GM23338 (cell line): Measurements from ENCODE around the gene CACUL1. TPM values are rescaled to one million over a fixed set of nuclear protein-coding genes. Genes with fewer than 3 reads are reported as not detected.

Experiments
- ATAC-seq: fragments of 200-7000 bp; cut with Tn5 transposase; 3 replicates; pipeline ENCODE4 v1.9.1; 2020
- DNase-seq: peaks from one replicate; pipeline ENCODE4 v3.0.0-alpha.2; 2015; ENCODE audit warnings: low spot score
- H2AFZ ChIP-seq: fragments of 200-600 bp; sonication (generic); 2 replicates; pipeline ENCODE4 v1.8.0; 2016; ENCODE audit warnings: antibody characterized with exemption, mild to moderate bottlenecking, moderate library complexity
- H3F3A ChIP-seq: fragments of 200-600 bp; sonication (generic); replicated peaks from 2 replicates; pipeline ENCODE4 v1.8.0; 2017; ENCODE audit warnings: antibody characterized with exemption, mixed run types, low read depth
- H3K27ac ChIP-seq: fragments of 200-600 bp; sonication (generic); 2 replicates; pipeline ENCODE4 v1.6.1; 2016; ENCODE audit warnings: low read depth
- H3K27me3 ChIP-seq: fragments of 200-600 bp; sonication (generic); 2 replicates; pipeline ENCODE4 v1.8.0; 2016; ENCODE audit warnings: mild to moderate bottlenecking, mixed run types, moderate library complexity; ENCODE audit not compliant: insufficient read depth
- H3K36me3 ChIP-seq: fragments of 200-600 bp; sonication (generic); 2 replicates; pipeline ENCODE4 v1.8.0; 2016; ENCODE audit warnings: mild to moderate bottlenecking; ENCODE audit not compliant: insufficient read depth
- H3K4me1 ChIP-seq: fragments of 200-600 bp; sonication (generic); 2 replicates; pipeline ENCODE4 v1.8.0; 2016; ENCODE audit warnings: mild to moderate bottlenecking, moderate library complexity; ENCODE audit not compliant: insufficient read depth
- H3K4me2 ChIP-seq: fragments of 200-600 bp; sonication (generic); 2 replicates; pipeline ENCODE4 v1.7.1; 2017; ENCODE audit warnings: mixed run types
- H3K4me3 ChIP-seq: fragments of 200-600 bp; sonication (generic); 2 replicates; pipeline ENCODE4 v1.6.1; 2016; ENCODE audit warnings: mixed run types
- H3K79me2 ChIP-seq: fragments of 200-600 bp; sonication (generic); replicated peaks from 2 replicates; pipeline ENCODE4 v1.8.0; 2017; ENCODE audit warnings: mild to moderate bottlenecking; ENCODE audit not compliant: insufficient read depth
- H3K9me2 ChIP-seq: fragments of 200-600 bp; sonication (generic); 2 replicates; pipeline ENCODE4 v1.8.0; 2017; ENCODE audit not compliant: insufficient read depth
- H4K20me1 ChIP-seq: fragments of 200-600 bp; sonication (generic); replicated peaks from 2 replicates; pipeline ENCODE4 v1.8.0; 2017; ENCODE audit warnings: mild to moderate bottlenecking; ENCODE audit not compliant: insufficient read depth
- H3K27ac Mint-ChIP-seq: 2 replicates; pipeline ENCODE4 v1.8.0; 2020; ENCODE audit warnings: inconsistent platforms, mild to moderate bottlenecking, moderate library complexity, mixed read lengths
- H3K27me3 Mint-ChIP-seq: 3 replicates; pipeline ENCODE4 v1.8.0; 2022; ENCODE audit warnings: low read depth, mild to moderate bottlenecking, moderate library complexity, mixed read lengths, inconsistent platforms; ENCODE audit not compliant: insufficient read depth, poor library complexity
- H3K36me3 Mint-ChIP-seq: 3 replicates; pipeline ENCODE4 v1.8.0; 2021; ENCODE audit warnings: low read depth, mild to moderate bottlenecking, inconsistent platforms, moderate library complexity, mixed read lengths
- H3K4me1 Mint-ChIP-seq: 3 replicates; pipeline ENCODE4 v1.8.0; 2020; ENCODE audit warnings: mild to moderate bottlenecking, inconsistent platforms, mixed read lengths
- H3K4me3 Mint-ChIP-seq: 3 replicates; pipeline ENCODE4 v1.8.0; 2021; ENCODE audit warnings: moderate library complexity, mild to moderate bottlenecking, inconsistent platforms, mixed read lengths
- H3K9me3 Mint-ChIP-seq: 3 replicates; pipeline ENCODE4 v1.8.0; 2020; ENCODE audit warnings: moderate library complexity, mild to moderate bottlenecking, inconsistent platforms, mixed read lengths
- CREB1 ChIP-seq: fragments of 250-450 bp; sonication (Bioruptor Pico); IDR thresholded peaks from 2 replicates; pipeline ENCODE4 v1.5.0; 2020; ENCODE audit warnings: low read depth, mild to moderate bottlenecking, moderate library complexity
- EZH2 ChIP-seq: fragments of 200-600 bp; sonication (generic); IDR thresholded peaks from one replicate; pipeline ENCODE4 v1.8.0; 2017; ENCODE audit warnings: antibody characterized with exemption, mild to moderate bottlenecking, low read depth; ENCODE audit not compliant: unreplicated experiment
- EZH2phosphoT487 ChIP-seq: fragments of 200-600 bp; sonication (generic); IDR thresholded peaks from one replicate; pipeline ENCODE4 v1.8.1; 2018; ENCODE audit warnings: antibody characterized with exemption; ENCODE audit not compliant: unreplicated experiment
- JUNB ChIP-seq: IDR thresholded peaks from one replicate; pipeline ENCODE4 v1.6.1; 2016; ENCODE audit warnings: antibody characterized with exemption; ENCODE audit not compliant: unreplicated experiment
- POLR2AphosphoS5 ChIP-seq: IDR thresholded peaks from 2 replicates; pipeline ENCODE4 v1.6.1; 2016; ENCODE audit warnings: antibody characterized with exemption, low read depth
- polyA plus RNA-seq: library from polyadenylated mRNA; unstranded; fragments of >200 nt; fragmentation: Nextera tagmentation; extraction: Ambion mirVana; gene quantifications from 2 replicates; pipeline ENCODE4 v1.2.1, GENCODE V29; 2016
- total RNA-seq: library from RNA; depleted of rRNA; stranded (reverse); fragments of >200 nt; shearing (Covaris generic); gene quantifications from 2 replicates; pipeline ENCODE4 v1.2.3, GENCODE V29; 2014
- TF ChIP-seq, protein P1 (sequence below), 2 experiments: fragments of 200-600 bp in 1 of 2; sonication (generic) in 1 of 2; conservative IDR thresholded peaks; 2 replicates each; pipeline versions ENCODE4 v1.5.1 to v1.6.1; 2016 to 2017; ENCODE audit warnings: antibody characterized with exemption in 2 of 2, low read depth in 2 of 2, mild to moderate bottlenecking in 2 of 2, moderate library complexity in 1 of 2

CACUL1 gene
- total and polyA plus RNA-seq, 2 experiments from 2014 or later: 46.4 to 59.4 TPM

DNA sequence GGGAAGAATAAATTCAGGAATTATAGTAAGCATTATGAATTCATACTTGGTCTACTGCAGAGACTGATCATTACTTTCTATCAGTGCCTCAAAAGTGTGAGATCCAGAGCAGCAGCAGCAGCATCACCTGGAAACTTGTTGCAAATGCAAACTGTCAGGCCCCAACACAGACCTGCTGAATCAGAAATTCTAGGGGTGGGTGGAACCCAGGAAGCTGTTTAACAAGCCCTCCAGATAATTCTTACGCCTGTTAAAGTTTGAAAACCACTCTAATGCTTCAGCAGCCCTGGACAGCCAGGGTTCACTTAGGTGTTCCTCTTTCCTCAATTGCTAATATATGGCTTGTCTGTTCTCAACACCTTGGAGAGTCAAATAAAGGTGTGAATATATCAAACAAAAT lies 19.5 kb downstream of the CACUL1 start:
- Mint-ChIP-seq H3K27ac (no peak overlapping the region), H3K4me3 (no peak overlapping the region), H3K9me3 (no peaks in the 10 kb centered on the region), H3K27me3 (peaks cover 2% of the 10 kb centered on the region), H3K4me1 (peaks cover 63% of the 10 kb centered on the region), H3K36me3 (no peaks in the 10 kb centered on the region)
- ATAC-seq (peak; percentile 26; the same call in 2 of the 3 replicates), DNase-seq (peak; percentile 43)
- H3K27me3 ChIP-seq: no peaks in the 10 kb centered on the region
- no peaks in the 10 kb centered on the region for H3K9me2 ChIP-seq
- H3K27ac ChIP-seq: no peak overlapping the region
- no peaks in the 10 kb centered on the region for H3F3A ChIP-seq
- H3K4me1 ChIP-seq: peaks cover 42% of the 10 kb centered on the region
- H3K79me2 ChIP-seq: peaks cover 100% of the 10 kb centered on the region
- no peak overlapping the region for H3K4me2 ChIP-seq
- no peak overlapping the region for H3K4me3 ChIP-seq
- peaks cover 86% of the 10 kb centered on the region for H4K20me1 ChIP-seq
- no peaks in the 10 kb centered on the region for H3K36me3 ChIP-seq
- TF ChIP-seq JUNB: no peak
- TF ChIP-seq CREB1: no peak
- TF ChIP-seq POLR2AphosphoS5: no peak
- no peak for TF ChIP-seq EZH2phosphoT487
- H2AFZ ChIP-seq: no peak overlapping the region

DNA sequence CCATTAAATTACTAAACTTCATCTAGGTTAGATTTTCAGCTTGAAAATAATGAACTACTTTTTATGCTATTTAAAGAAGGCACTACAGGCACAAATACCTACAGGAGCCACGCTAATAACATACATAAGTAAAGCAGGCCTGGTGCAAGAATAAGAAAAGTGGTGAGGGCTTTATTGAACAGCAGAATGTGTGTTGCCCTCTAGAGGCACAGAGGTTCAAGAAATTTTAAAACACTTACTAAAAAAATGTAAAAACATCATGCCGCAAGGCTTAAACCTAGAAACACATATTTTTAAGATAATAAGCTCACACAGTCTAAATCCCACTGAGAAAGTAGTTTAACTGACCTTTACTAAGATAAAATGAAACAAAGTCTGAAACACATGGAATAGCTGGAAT lies 20.3 kb downstream of the CACUL1 start:
- Histone ChIP-seq H3K4me1 (peaks cover 36% of the 10 kb centered on the region), H3K4me3 (no peak overlapping the region), H3K4me2 (no peak overlapping the region), H3K36me3 (no peaks in the 10 kb centered on the region), H3K27ac (no peak overlapping the region), H2AFZ (no peak overlapping the region), H3K79me2 (peaks cover 100% of the 10 kb centered on the region), H4K20me1 (peaks cover 86% of the 10 kb centered on the region), H3K27me3 (no peaks in the 10 kb centered on the region), H3F3A (no peaks in the 10 kb centered on the region), H3K9me2 (no peaks in the 10 kb centered on the region)
- no peak overlapping the region for H3K4me3 Mint-ChIP-seq
- no peak for TF ChIP-seq EZH2phosphoT487
- TF ChIP-seq, protein P1, sequence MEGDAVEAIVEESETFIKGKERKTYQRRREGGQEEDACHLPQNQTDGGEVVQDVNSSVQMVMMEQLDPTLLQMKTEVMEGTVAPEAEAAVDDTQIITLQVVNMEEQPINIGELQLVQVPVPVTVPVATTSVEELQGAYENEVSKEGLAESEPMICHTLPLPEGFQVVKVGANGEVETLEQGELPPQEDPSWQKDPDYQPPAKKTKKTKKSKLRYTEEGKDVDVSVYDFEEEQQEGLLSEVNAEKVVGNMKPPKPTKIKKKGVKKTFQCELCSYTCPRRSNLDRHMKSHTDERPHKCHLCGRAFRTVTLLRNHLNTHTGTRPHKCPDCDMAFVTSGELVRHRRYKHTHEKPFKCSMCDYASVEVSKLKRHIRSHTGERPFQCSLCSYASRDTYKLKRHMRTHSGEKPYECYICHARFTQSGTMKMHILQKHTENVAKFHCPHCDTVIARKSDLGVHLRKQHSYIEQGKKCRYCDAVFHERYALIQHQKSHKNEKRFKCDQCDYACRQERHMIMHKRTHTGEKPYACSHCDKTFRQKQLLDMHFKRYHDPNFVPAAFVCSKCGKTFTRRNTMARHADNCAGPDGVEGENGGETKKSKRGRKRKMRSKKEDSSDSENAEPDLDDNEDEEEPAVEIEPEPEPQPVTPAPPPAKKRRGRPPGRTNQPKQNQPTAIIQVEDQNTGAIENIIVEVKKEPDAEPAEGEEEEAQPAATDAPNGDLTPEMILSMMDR (conservative IDR thresholded peaks at IDR 0.05; ENCODE audit: low read depth in 2 of 2): peak; percentile 27 to 47
- H3K4me1 Mint-ChIP-seq: peaks cover 60% of the 10 kb centered on the region
- no peak for DNase-seq
- no peak overlapping the region for H3K27ac Mint-ChIP-seq
- H3K36me3 Mint-ChIP-seq: no peaks in the 10 kb centered on the region
- H3K27me3 Mint-ChIP-seq: peaks cover 2% of the 10 kb centered on the region
- no peak for ATAC-seq
- H3K9me3 Mint-ChIP-seq: no peaks in the 10 kb centered on the region

GRCh38 chr10:118732245-118733165 lies 22.3 kb downstream of the CACUL1 start:
- peaks cover 36% of the 10 kb centered on the region for H3K4me1 ChIP-seq
- no peaks in the 10 kb centered on the region for H3K9me2 ChIP-seq
- no peak for TF ChIP-seq EZH2
- no peak for TF ChIP-seq POLR2AphosphoS5
- no peak overlapping the region for H3K27ac ChIP-seq
- H3K9me3 Mint-ChIP-seq: no peaks in the 10 kb centered on the region
- H3K4me3 ChIP-seq: no peak overlapping the region
- H3K27me3 Mint-ChIP-seq: peaks cover 2% of the 10 kb centered on the region
- no peaks in the 10 kb centered on the region; the same call in 2 of the 3 replicates for H3K36me3 Mint-ChIP-seq
- H3K4me3 Mint-ChIP-seq: no peak overlapping the region
- H4K20me1 ChIP-seq: peaks cover 80% of the 10 kb centered on the region
- DNase-seq: no peak
- ATAC-seq: peak; percentile 89
- H3F3A ChIP-seq: no peaks in the 10 kb centered on the region
- H2AFZ ChIP-seq: no peak overlapping the region
- no peaks in the 10 kb centered on the region for H3K27me3 ChIP-seq
- no peak overlapping the region for H3K4me2 ChIP-seq
- no peak overlapping the region for H3K27ac Mint-ChIP-seq
- H3K4me1 Mint-ChIP-seq: peaks cover 46% of the 10 kb centered on the region
- H3K36me3 ChIP-seq: no peaks in the 10 kb centered on the region
- H3K79me2 ChIP-seq: peaks cover 100% of the 10 kb centered on the region
